SU-DHL-6 (cell line): ENCODE measurements around the gene MED27.

Experiments used
- CTCF ChIP-seq: fragments of 200-600 bp; sonication (generic); IDR thresholded peaks from one replicate; pipeline ENCODE4 v1.5.1; 2017; ENCODE audit warnings: antibody characterized with exemption, mild to moderate bottlenecking, low read length, moderate library complexity; ENCODE audit not compliant: insufficient read depth, poor library complexity, severe bottlenecking
- EZH2phosphoT487 ChIP-seq: fragments of 200-600 bp; sonication (generic), shearing (Covaris generic); conservative IDR thresholded peaks from 2 replicates; pipeline ENCODE4 v1.6.1; 2018; ENCODE audit warnings: mild to moderate bottlenecking, antibody characterized with exemption, low read length, moderate library complexity, mixed read lengths

GRCh38 chr9:132124800-132125199, 45.1 kb upstream of the MED27 start:
- TF ChIP-seq CTCF: no peak
- no peak for TF ChIP-seq EZH2phosphoT487
